ENCODE measurements around the gene RRP1. TPM values are rescaled to one million over a fixed set of nuclear protein-coding genes. Genes with fewer than 3 reads are reported as not detected.

RRP1 gene
- total RNA-seq, 1 donor from 2014 or later, result 9.4 TPM

DNA sequence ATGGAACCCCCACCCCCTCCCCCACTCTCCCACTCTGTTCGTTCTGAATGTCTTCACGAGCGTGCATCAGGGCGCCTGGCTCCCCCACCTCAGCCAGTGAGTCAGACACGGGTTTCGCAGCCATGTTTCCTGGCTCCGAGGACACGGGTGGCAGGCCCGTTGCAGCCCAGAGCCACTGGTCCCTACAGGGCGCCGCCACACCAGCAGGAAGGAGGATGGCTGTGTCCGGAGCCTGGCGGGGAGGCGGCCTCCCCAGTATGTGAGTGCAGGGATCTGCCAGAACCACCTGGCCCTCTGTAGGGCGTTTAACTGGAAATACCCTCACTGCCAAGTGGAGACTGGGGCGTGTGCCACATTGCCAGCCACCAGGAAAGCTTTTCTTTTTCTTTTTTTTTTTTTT, 31.8 kb upstream of the RRP1 start:
- no peak for ATAC-seq (ENCODE audit: poor library complexity)
- DNase-seq, result no peak
- intact Hi-C loops (cut with DNase I), result no loop called here

DNA sequence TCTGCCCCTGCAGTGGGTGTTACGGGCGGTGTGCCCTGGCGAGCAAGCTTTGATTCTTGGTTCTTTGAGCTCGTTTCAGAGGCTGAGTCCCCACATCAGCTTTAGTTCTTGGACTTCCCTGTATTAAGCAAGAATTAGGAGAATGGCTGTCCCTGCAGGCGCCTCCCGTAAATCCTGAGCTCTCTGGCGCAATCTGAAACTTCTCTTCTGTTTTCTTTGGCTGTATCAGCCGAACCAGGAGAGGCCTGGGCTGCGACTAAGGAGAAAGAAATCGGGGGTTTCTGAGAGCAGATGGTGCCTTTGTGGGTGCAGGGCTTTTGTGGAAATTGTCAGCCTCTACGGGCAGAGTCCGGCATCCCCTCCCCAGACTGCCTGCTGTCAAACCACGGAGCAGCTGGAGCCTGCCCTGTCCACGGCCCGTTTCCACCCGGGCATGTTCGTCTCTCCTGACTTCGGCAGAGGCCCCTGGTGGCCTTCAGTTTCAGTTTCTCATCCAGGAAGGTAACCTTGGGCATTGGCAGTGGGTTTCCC, 31.2 kb upstream of the RRP1 start:
- intact Hi-C loops (cut with DNase I), result no loop called here
- DNase-seq (no peak), ATAC-seq (ENCODE audit: poor library complexity) (peak; percentile 48)

DNA sequence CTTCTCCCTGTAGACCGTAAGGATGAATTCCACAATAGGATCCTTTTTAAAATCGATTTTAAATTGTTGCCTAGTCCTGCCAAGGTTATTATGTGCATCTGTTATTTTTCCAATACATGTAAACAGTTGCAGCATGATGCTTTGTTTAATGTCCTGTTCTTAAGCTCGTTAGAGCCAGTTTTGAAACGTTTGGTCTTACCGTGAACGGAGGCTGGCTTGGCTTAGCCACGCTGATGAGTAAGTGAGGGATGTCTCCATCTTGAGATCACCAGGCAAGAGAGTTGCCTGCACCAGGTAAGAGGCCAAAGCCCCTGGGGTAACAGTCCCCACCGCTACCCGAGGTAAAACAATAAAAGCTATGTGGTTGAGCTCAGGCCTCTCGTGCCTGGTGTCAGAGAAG, 30.6 kb upstream of the RRP1 start:
- intact Hi-C loops (cut with DNase I), result no loop called here
- DNase-seq (no peak), ATAC-seq (ENCODE audit: poor library complexity) (no peak)

DNA sequence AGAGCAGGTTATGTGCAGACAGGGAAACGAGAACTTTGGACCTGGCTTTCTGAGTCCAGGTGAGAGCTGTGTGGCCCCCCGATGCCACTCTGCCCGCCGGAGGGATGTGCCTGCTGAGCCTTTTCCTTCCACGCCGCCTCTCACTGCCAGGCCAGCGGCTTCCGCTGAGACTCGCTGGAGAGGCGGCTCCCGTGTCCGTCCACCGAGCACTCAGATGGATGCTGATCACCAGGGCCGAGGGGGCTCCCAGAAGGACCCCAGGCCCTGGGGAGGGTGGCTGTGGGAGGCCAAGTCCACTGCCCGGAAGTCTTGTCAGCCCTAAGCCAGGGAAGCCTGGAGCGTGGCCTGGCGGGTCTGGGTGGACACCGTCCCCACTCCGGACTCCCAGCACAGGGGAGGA, 29.7 kb upstream of the RRP1 start:
- no peak for ATAC-seq (ENCODE audit: poor library complexity)
- DNase-seq, result no peak
- intact Hi-C loops (cut with DNase I), result no loop called here

DNA sequence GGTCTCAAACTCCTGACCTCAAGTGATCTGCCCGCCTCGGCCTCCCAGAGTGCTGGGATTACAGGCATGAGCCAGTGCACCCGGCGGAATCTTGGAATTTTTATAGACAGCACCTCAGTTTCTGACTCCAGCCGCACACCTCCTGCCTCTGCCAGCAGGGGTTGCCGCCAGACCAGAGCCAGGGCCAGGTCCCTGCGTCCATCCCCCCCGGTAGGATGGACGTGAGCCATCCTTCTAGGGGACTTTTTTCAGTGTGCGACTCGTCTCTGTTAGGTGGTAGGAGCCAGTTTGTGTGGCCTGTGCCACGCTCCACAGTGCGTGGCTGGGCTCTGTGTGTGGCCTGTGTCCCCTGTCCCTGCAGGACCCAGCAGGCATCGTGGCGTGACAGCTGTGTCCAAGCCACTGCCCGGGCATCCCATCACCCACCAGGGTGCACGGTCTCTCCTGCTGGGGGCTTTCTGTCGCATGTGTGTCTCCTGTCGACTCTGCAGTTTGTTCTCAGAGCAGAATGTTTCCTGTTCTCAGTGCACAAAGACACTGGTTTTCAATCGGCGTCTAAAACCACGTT, 28.9 kb upstream of the RRP1 start:
- intact Hi-C loops (cut with DNase I), result no loop called here
- DNase-seq (no peak), ATAC-seq (ENCODE audit: poor library complexity) (no peak)

DNA sequence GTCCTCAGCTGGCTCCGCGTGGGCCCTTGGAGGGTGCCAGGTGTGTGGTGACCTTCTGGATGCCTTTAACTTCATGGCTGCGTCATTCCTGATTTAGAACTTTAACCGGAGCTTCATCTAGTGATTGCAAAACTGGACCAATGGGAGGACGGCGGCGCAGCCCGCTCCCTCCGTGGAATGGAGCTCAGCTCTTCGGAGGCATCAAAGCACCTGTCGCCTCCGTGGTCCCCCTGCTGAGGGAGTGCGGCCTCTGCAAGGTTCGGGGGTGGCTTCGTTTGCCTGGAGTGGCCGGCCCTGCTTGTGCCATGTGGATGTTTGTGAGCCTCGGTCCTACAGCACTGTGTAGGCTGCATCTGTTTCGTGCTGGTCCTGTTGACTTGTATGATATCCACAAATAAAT, 27.5 kb upstream of the RRP1 start:
- intact Hi-C loops (cut with DNase I), result no loop called here
- no peak for DNase-seq

DNA sequence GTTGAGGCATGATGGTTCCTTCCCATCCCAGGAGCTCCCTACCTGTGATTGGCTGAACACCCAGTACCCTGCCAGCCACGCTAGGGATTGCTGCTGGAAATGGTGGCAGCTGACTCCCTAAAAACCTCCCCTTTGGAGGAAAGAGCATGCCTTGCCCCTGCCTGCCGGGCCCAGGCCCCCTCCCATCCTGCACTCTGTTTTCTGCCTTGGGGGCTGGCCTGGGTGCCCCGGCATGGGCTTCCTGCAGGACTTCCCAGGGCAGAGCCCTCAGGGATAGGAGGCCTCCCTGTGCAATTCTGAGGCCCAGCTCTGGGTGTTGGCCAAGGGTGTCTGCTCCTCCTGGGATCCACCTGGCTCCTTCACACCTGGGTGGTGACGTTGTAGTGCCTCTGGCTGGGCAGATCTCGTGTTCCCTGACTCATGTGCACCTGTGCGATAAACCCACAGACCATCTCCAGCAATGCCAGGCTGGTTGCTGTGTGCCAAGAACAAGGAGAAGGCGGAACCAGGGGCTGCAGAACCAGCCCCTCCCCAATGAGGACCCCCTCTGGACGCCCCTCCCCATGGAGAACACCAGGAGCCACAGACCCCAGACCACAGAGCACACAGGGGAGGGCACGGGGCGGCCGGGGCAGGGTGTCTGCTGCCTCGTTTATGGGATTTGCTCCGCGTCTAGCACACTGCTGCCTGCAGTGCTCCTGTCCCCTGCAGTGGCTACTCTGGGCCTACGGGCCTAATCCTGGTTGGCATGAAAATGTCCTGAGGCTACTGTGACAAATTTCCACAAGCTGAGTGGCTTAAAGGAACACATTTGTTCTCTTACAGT, 26.9 kb upstream of the RRP1 start:
- intact Hi-C loops (cut with DNase I), result no loop called here
- no peak for DNase-seq

More for the DNA sequence above, 27.5 kb upstream of the RRP1 start:
- no peak for ATAC-seq (ENCODE audit: poor library complexity)

DNA sequence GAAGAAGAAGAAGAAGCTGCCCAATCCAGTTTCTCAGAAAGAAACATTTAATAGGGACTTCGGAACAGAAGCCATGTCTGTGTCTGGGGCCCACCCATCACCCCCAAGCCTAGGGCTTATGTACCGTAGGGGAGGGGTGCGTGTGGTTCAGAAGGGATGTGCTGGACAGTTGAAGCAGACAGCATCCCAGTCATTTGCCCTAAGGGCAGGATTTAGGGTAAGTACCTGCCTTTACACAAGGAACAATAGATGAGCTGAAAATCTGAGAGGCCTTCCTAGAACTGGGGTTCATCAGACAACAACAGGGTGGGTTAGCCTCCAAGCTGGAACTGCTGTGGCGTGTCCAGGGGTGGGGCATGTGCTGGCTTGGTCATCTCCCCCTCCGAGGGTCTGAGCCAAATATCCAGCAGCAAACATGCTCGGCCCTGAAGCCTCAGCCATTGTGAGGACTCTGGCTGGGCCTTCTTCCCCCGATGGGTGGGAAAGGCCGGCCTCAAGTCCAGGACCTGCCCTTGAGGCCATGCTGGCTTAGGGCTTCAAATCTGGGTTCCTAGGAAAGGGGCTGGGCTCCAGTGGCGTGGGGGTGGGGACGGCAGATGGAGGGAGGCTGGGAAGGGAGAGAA, 25.4 kb upstream of the RRP1 start:
- DNase-seq, result no peak
- ATAC-seq (ENCODE audit: poor library complexity), result no peak
- intact Hi-C loops (cut with DNase I), result no loop called here

More for the DNA sequence above, 26.9 kb upstream of the RRP1 start:
- no peak for ATAC-seq (ENCODE audit: poor library complexity)

DNA sequence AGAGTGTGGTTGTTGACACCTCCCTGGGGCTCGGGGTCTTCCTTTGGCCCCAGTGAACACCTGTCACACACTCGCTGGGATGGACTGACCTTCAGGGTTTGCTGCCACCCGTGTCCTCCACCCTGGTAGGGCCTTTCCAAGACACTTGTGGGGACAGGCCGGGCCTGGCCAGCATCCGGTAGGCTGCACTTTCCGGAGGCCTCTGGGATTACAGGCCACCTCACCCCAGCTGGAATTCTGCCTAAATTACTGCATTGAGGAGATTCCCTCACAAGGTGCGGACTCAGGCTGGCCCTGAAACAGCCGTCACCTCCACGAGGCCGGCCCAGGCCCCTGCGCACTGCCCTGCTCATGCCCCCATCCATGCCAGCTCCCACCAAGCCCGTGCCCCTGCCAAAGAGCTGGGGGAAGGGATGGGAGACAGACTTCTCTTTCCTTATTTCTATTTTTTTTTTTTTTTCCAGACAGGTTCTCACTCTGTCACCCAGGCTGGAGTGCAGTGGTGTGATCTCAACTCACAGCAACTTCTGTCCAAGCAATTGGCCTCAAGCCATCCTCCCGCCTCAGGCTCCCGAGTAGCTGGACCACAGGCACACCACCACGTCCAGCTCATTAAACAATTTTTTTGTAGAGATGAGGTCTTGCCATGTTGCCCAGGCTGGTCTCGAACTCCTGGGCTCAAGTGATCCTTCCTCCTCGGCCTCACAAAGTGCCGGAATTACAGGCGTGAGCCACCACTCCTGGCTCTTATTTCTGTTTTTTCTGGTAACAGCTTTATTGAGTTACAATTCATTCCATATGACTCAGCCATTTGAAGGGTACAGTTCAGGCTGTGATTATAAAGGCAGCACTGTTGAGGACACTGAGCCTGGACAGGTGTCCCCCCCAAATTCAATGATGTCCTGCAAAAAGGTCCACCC, 24.5 kb upstream of the RRP1 start:
- peak; percentile 7 for ATAC-seq (ENCODE audit: poor library complexity)
- DNase-seq, result no peak
- intact Hi-C loops (cut with DNase I), result no loop called here

DNA sequence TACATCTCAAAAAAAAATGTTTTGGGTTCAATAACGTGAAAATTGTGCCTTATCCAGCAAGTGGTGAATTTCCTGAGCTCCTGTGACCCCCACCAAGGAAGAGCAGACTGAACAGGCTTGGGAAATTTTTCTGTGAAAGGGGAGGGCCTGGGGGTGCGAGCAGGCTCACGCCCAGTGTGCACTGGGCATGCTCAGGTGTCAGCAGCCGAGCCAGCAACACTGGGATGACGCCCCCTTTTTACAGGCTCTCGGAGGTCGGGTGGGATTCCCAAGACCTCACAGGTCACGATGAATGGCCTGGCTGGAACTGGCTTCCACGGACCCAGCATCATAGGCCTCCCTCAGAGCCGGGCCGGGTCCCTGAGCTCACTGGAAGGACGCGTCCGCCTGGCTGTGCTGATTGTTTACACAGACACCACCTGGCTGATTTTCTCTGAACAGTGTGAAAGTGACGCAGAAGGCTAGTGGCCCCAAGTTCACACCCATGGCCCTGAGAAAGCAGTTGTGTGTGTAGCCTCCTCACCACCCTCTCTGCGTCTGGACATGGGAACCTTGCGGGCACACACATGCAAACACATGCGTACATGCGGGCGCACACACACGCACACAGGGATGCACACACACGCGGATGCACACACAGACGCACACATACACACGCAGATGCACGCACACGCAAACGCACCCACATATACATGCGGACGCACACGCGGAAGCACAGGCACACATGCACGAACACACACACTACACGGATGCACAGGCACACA, 22.5 kb upstream of the RRP1 start:
- intact Hi-C loops (cut with DNase I), result no loop called here
- no peak for DNase-seq
- ATAC-seq (ENCODE audit: poor library complexity), result no peak

DNA sequence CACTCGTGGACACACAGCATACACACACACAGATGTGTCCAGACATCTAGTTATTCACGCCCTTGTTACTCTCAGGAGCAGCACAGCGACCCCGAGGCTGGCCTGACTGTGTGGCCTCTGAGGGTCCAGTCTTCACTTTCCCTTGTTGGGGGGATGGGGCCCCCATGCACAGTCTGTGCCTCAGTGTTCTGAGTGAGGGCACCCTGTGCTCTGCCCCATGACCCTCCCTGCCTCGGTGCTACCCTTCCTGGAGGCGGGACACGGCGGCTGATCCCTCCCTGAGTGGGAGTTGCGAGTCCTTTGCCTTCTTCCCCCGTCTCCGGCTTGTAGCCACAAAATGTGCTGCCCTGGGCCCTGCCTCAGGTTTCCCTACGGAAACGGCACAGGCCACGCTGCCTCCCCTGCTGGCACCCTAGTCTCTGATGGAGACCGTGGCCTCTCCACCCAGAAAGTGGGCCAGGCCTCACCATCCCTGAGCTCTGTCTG, 21.8 kb upstream of the RRP1 start:
- ATAC-seq (ENCODE audit: poor library complexity), result no peak
- no peak for DNase-seq
- intact Hi-C loops (cut with DNase I), result no loop called here

DNA sequence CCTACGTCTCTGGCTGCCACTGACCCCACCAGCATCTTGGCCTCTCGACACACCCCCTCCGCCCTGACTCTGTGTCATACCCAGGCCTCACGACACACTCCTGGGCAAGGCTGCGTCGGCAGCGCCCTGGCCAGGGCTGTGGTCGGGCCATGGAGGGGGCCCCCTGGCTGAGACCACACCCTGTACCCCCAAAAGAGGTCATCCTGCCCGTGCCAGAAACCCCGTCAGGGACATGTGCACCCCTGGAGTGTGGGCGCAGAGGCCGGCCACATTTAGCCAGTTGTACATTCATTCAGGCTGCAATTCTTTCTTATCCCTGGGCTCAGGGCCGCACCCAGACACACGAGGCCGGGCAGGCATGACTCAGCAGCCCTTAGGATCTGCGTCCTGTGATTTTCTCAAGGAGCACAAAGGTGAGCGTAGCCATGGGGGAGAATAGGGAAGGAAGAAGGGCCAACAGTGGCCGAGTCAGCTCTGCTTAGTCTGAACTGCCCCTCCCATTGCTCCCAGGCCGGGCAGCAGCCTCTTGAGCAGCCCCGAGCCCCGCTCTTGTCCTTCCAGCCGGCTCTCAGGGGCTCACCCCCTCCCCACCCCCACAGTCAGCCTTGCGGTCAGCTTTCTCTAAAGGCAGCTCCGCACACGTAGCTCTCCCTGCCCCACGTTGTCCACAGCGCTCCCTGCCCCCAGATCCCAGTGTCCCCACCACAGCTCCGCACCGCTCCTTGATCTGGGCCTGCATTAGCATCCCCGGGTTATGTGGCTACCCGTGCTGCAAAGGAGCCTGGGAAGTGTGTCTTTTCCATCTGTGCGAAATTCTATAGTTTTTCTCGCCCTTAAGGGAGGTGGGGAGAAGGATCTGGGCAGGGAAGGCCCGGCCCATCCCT, 21.2 kb upstream of the RRP1 start:
- intact Hi-C loops (cut with DNase I), result no loop called here
- peak; percentile 62 for DNase-seq
- peak; percentile 49 for ATAC-seq (ENCODE audit: poor library complexity)

DNA sequence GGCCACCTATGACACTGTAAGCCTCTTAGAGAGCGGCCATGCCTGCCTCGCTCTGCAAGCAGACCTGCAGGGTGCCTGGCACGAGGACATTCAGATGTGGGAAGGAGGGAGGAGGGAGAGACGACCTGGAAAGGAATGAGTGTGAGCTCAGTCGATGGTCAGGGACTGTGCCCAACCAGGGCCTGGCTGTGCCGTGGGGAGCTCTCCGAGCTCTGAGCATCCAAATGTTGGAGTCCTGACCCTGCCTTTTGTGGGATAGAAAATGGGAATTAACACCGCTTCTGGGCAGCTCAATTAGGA, 20.6 kb upstream of the RRP1 start:
- intact Hi-C loops (cut with DNase I), result no loop called here
- ATAC-seq (ENCODE audit: poor library complexity), result no peak
- no peak for DNase-seq

DNA sequence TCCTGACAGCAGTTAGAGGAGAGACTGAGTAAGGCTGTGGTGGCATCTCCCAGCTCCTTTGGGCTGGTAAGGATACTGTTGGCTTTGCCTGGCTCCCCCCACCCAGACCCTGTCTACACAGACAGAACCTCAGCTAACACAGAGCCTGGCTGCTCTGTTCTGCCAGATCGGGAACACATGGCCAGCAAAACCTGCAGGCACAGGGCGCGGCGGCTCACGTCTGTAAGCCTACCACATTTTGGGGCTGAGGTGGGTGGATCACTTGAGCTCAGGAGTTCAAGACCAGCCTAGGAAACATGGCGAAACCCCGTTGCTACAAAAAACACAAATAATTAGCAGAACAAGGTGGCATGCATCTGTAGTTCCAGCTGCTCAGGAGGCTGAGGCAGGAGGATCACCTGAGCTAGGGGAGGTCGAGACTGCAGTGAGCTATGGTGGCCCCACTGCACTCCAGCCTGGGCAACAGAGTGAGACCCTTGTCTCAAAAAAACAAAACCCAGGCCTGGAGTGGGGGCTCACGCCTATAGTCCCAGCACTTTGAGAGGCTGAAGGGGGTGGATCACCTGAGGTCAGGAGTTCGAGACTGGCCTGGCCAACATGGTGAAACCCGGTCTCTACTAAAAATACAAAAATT, 19.9 kb upstream of the RRP1 start:
- no peak for ATAC-seq (ENCODE audit: poor library complexity)
- intact Hi-C loops (cut with DNase I), result no loop called here
- no peak for DNase-seq

DNA sequence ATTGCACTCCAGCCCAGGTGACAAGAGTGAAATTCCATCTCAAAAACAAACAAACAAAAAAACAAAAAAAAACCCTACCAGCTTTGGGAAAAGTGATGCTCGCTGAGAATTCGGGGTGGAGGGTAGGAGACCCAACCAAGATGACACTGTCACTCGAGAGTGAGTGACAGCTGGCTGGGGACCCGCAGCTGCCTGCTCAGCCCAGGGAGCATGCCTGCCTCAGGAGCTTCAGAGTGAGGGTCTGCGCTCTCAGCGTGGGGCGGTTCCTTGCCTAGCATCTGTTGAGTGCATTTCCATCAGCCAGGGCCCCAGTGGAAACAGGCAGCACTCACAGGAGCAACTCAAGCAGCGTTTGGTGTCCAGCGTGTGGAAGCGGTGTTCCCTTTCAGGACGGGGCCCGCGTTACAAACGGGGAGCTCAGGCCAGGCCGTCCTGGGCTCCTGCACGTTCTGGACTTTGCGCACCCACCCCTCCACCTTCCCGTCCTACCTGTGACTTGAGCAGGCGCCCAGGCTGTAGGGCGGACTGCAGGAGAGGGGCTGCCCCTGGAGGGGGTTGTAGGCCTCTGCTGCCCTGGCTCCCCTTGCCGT, 19.2 kb upstream of the RRP1 start:
- no peak for ATAC-seq (ENCODE audit: poor library complexity)
- intact Hi-C loops (cut with DNase I), result no loop called here
- DNase-seq, result no peak

DNA sequence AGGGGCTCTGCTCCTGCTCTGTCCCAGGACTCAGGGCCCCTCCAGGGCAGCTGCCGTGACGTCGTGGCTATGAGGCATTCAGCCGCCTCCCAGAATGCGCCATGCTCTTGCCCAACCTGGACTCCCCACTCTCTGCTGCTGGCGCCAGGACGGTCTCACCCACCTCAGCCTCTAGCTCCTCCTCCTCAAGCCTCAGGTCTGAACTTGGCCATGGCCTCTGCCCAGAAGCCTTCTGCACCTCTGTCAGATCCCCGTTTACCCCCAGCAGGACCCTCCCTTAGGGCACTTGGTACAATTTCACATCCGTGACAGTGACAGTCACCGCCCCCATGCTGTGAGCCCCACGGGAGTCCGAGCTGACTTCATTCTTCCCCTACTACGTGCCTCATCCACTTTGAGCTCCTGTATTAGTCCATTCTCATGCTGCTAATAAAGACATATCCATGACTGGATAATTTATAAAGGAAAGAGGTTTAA, 18.1 kb upstream of the RRP1 start:
- intact Hi-C loops (cut with DNase I), result no loop called here
- DNase-seq (no peak), ATAC-seq (ENCODE audit: poor library complexity) (no peak)
